ENCODE results near the gene LCN15. TPM values are rescaled to one million over a fixed set of nuclear protein-coding genes. Genes with fewer than 3 reads are reported as not detected.

Gene LCN15
- total RNA-seq, 4 donors from 2014 or later = not detected

DNA sequence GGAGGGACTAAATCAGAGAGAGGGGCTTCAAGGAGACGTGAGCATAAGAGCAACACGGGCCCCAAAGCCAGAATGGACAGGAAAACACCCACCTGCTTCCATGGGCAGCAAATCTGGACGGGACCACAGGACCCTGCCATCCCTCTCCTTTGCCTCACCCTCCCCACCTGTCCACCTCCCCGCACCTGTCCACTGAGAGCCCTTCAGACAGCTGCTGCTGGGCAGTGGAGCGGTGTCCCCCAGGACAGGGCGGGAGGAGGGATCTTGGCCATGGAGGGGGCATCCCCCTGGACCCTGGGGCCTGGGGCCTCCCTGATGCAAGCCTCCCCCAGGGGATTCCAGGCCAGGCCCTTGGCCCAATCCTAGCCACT lies 34.4 kb upstream of the LCN15 start:
- TF ChIP-seq, protein P1, sequence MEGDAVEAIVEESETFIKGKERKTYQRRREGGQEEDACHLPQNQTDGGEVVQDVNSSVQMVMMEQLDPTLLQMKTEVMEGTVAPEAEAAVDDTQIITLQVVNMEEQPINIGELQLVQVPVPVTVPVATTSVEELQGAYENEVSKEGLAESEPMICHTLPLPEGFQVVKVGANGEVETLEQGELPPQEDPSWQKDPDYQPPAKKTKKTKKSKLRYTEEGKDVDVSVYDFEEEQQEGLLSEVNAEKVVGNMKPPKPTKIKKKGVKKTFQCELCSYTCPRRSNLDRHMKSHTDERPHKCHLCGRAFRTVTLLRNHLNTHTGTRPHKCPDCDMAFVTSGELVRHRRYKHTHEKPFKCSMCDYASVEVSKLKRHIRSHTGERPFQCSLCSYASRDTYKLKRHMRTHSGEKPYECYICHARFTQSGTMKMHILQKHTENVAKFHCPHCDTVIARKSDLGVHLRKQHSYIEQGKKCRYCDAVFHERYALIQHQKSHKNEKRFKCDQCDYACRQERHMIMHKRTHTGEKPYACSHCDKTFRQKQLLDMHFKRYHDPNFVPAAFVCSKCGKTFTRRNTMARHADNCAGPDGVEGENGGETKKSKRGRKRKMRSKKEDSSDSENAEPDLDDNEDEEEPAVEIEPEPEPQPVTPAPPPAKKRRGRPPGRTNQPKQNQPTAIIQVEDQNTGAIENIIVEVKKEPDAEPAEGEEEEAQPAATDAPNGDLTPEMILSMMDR (IDR thresholded peaks at IDR 0.05; ENCODE audit: low read depth) = no peak

DNA sequence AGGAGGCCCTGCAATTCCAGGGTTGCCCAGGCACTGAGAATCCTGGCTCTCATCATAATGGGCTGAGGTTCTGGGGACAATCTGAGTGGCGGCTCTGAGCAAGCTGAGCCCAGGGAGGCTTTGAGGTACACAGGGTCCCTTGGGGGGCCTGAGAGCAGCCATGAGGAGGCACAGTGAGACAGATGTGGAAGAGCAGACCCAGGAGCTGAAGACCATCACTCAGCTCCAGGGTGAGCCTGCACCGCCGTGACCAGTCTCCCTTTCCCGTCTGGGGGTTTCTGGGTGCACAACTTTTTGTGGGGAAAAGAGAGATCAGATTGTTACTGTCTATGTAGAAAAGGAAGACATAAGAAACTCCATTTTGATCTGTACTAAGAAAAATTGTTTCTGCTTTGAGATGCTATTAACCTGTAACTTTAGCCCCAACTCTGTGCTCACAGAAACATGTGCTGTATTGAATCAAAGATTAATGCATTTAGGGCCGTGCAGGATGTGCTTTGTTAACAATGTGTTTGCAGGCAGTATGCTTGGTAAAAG lies 32.0 kb upstream of the LCN15 start, which contains the start of gene CCDC183:
Gene CCDC183, plus strand, starts transcription at position 101 of the 537 bp plus-strand sequence. Its CDS starts 60 bp downstream, at position 161.
- TF ChIP-seq, protein P1 (IDR thresholded peaks at IDR 0.05; ENCODE audit: low read depth) = no peak

DNA sequence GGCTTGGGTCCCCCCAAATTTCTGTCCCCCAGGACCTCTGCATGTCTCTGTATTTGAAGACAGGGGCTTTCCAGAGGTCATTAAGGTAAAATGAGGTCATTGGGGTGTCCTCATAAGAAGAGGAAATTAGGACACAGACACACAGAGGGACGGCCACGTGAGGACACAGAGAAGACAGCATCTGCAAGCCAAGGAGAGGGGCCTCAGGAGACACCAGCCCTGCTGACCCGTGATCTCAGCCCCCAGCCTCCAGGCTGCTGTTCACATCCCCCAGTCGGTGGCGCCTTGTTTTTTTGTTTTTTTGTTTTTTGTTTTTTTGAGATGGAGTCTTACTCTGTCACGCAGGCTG lies 30.7 kb upstream of the LCN15 start:
- TF ChIP-seq, protein P1 (IDR thresholded peaks at IDR 0.05; ENCODE audit: low read depth) = no peak

DNA sequence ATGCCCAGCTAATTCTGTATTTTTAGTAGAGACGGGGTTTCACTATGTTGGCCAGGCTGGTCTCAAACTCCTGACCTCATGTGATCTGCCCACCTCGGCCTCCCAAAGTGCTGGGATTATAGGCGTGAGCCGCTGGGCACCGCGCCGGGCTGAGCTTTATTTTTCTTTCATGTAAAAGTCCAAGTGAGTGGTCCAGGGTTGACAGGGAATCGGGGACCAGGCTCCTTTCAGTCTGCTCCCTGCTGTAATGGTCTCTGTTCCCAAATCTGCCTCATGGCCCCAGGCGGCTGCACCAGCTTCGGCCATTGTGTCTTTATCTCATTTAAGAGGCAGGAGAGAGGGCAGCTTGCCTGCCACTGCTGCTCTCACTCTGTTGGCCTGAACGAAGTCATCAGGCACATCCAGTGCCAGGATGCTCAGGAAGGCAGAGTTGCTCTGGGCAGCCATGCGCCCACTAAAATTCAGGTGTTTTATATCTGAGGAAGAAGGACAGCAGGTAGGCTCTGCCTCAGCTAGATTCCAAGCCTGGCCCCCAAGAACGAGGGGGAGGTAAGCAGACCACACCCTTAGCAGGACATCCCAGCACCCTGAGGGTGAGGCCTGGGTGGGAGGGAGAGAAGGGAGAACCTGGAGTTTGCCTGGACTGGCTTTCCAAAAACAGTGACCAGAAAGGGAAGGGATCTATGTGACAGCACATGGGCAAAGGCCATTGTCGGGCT lies 30.1 kb upstream of the LCN15 start:
- TF ChIP-seq, protein P1 (IDR thresholded peaks at IDR 0.05; ENCODE audit: low read depth) = no peak

DNA sequence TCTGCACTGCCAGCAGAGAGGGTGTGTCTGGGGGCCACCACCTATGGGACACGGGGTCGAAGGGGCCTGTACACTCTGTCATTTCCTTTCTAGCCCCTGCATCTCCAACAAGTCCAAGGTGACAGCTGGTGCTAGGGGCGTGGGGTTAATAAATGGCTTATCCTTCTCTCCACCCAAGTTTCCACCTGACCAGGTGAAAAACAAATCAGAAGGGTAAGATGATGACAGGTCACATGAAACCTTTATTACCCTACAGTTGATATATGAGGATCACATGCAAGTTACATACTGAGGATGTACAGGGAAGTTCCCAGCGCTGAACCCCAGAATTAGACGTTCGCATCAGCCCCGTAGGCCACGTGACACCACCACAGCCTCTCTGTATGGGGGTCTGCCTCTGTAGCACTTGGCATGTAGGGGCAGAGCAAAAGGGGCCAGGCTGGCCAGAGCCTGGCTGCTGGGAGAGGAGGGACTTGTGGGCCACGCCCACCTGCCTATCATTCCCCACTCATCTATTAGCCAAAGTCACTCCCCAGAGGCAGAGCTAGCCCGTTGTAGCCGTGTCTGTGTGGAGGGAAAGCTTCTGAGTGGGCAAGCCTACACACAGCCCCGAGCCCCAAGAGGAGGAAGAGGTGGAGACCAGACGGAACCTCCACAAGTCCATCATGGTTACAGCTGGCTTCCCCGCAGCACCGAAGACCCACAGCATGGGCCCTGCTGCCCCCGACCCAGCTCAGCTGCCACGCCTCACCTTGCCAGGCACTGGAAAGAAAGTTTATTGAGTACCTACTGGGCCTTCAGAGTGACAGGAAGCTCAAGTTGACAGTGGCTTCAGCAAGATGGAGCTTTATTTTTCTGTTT lies 29.0 kb upstream of the LCN15 start:
- TF ChIP-seq, protein P1 (IDR thresholded peaks at IDR 0.05; ENCODE audit: low read depth) = no peak

DNA sequence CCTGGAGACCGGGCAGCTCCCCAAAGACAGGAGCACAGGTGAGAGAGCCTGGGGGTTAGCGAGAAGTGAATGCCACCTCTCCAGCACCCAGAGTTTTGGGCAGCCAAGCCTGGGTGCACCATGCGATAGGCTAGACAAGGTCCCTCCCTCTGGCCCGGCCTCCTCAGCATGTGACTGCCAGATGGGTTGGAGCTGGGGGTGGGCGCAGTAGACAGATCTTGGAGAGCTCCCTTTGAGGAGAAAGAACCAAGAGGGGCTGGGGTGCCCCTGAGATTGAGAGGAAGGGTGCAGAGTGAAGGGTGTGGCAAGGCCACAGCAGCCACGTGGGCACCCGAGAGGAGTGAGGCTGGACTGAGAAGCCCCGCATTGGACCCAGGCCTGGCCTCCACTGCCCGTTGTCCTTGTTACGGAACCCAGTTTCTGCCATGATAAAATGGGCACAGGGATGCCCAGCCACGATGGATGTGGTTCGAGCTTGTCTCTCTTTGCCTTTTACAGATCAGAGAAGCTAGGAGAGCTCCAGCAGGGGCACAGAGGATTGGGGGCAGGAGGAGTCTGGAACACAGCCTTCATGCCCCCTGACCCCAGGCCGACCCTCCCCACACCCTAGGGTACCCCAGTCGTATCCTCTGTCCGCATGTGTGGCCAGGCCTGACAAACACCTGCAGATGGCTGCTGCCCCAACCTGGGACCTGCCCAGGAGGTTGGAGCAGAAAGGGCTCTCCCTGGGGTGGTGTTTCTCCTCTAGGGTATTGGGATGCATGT lies 28.2 kb upstream of the LCN15 start:
- TF ChIP-seq, protein P1 (IDR thresholded peaks at IDR 0.05; ENCODE audit: low read depth) = no peak
